SKM-1 treated with dmso at 0.1 percent for 144 hours (cell line): ENCODE measurements around the gene ZBTB42.
"Not testable (repeated sequence)": the region's sequence is repeated elsewhere in the genome, so short reads cannot be mapped to it uniquely, and the experiment has no call there.

Source experiments
- DNase-seq: peaks from one replicate; lab custom pipeline; 2025; ENCODE audit not compliant: unreplicated experiment; lab: John Stamatoyannopoulos, UW

ZBTB42 gene

GRCh38 chr14:104805941-104806624 lies 5.2 kb downstream of the ZBTB42 start:
- DNase-seq = no peak

- DNase-seq = peak; percentile 3
These were observed 5.9 kb downstream of the ZBTB42 start for GRCh38 chr14:104806625-104807465.

GRCh38 chr14:104808456-104808855 lies 7.6 kb downstream of the ZBTB42 start:
- DNase-seq = no peak

- no peak for DNase-seq
These were observed 9.4 kb downstream of the ZBTB42 start for GRCh38 chr14:104810316-104810715.

GRCh38 chr14:104813286-104813685 lies 12.4 kb downstream of the ZBTB42 start:
- DNase-seq = no peak

- DNase-seq = not testable (repeated sequence)
These were observed 13.8 kb downstream of the ZBTB42 start for GRCh38 chr14:104814701-104815100.

- DNase-seq = no peak
These were observed 15.6 kb downstream of the ZBTB42 start for GRCh38 chr14:104816616-104816884.

- no peak for DNase-seq
These were observed 17.2 kb downstream of the ZBTB42 start for GRCh38 chr14:104817930-104818713.

- no peak for DNase-seq
These were observed 17.8 kb downstream of the ZBTB42 start for GRCh38 chr14:104818714-104819161.

- DNase-seq = no peak
These were observed 18.5 kb downstream of the ZBTB42 start for GRCh38 chr14:104819361-104819781.

GRCh38 chr14:104820669-104821228 lies 19.8 kb downstream of the ZBTB42 start:
- no peak for DNase-seq

GRCh38 chr14:104821229-104821945 lies 20.5 kb downstream of the ZBTB42 start:
- DNase-seq = no peak

- no peak for DNase-seq
These were observed 21.2 kb downstream of the ZBTB42 start for GRCh38 chr14:104821971-104822608.

- DNase-seq = no peak
These were observed 22.1 kb downstream of the ZBTB42 start for GRCh38 chr14:104822821-104823615.

GRCh38 chr14:104824353-104824997 lies 23.6 kb downstream of the ZBTB42 start:
- DNase-seq = no peak

GRCh38 chr14:104826189-104826860 lies 25.4 kb downstream of the ZBTB42 start:
- DNase-seq = peak; percentile 38

GRCh38 chr14:104826861-104827176 lies 25.9 kb downstream of the ZBTB42 start:
- no peak for DNase-seq
